Activated effector memory CD4-positive, alpha-beta T cell treated with anti-CD3 and anti-CD28 coated beads, Interleukin-2, amount 50 U/mL, for 16 hours (primary cell): Measurements from ENCODE around the gene MAGEB1.

ENCODE experiments used
- DNase-seq: peaks from one replicate; pipeline ENCODE4 v3.0.0-alpha.2; 2020

Gene MAGEB1

GRCh38 chrX:30301208-30301607, 54.3 kb downstream of the MAGEB1 start:
- no peak for DNase-seq
